ENCODE results near the gene DNAH10. TPM values are rescaled to one million over a fixed set of nuclear protein-coding genes. Genes with fewer than 3 reads are reported as not detected.

The DNAH10 gene
- total and polyA plus RNA-seq, 8 donors, result 0.02 to 0.59 (median 0.09) TPM; not detected in 1

- no peak for FAIRE-seq
- intact Hi-C loops (cut with DNase I), result no loop called here
- H3K27ac ChIP-seq, result no peak overlapping the region
- no peak for TF ChIP-seq CTCF (IDR thresholded peaks at IDR 0.05)
- no peaks in the 10 kb centered on the region for H3K36me3 ChIP-seq
- H3K4me1 ChIP-seq, result no peaks in the 10 kb centered on the region
- H3K9me3 ChIP-seq, result no peaks in the 10 kb centered on the region
- no peak overlapping the region for H3K4me3 ChIP-seq
- no peak for DNase-seq
- H3K27me3 ChIP-seq, result no peaks in the 10 kb centered on the region
- WGBS, 2 donors, result 90 to 94% methylated on average over 4 of the region's 4 CpGs
- ATAC-seq, result no peak
These were observed 44.9 kb downstream of the DNAH10 start for GRCh38 chr12:123807002-123807401.

GRCh38 chr12:123807670-123808069 lies 45.6 kb downstream of the DNAH10 start:
- intact Hi-C loops (cut with DNase I), result no loop called here
- Histone ChIP-seq H3K27ac (no peak overlapping the region), H3K36me3 (no peaks in the 10 kb centered on the region), H3K4me3 (no peak overlapping the region), H3K9me3 (no peaks in the 10 kb centered on the region), H3K4me1 (no peaks in the 10 kb centered on the region), H3K27me3 (no peaks in the 10 kb centered on the region)
- DNase-seq, result no peak
- FAIRE-seq, result no peak
- no peak for TF ChIP-seq CTCF (IDR thresholded peaks at IDR 0.05)
- no peak for ATAC-seq
- WGBS, 2 donors, result 0 to 8% methylated on average over 2 of the region's 2 CpGs

- intact Hi-C loops (cut with DNase I), result no loop called here
- no peak for FAIRE-seq
- 59% methylated on average over 4 of the region's 4 CpGs for WGBS, 2 donors
- no peak for TF ChIP-seq CTCF (IDR thresholded peaks at IDR 0.05)
- DNase-seq, result no peak
- H3K27me3 ChIP-seq, result no peaks in the 10 kb centered on the region
- no peak overlapping the region for H3K4me3 ChIP-seq
- no peaks in the 10 kb centered on the region for H3K36me3 ChIP-seq
- H3K4me1 ChIP-seq, result no peaks in the 10 kb centered on the region
- H3K27ac ChIP-seq, result no peak overlapping the region
- no peaks in the 10 kb centered on the region for H3K9me3 ChIP-seq
- ATAC-seq, result no peak
These were observed 46.1 kb downstream of the DNAH10 start for GRCh38 chr12:123808167-123808566.

GRCh38 chr12:123813349-123813748 lies 51.2 kb downstream of the DNAH10 start:
- DNase-seq, result no peak
- no peak for FAIRE-seq
- no peak for TF ChIP-seq CTCF (IDR thresholded peaks at IDR 0.05)
- no peaks in the 10 kb centered on the region for H3K4me1 ChIP-seq
- 80 to 89% methylated on average over 7 of the region's 7 CpGs for WGBS, 2 donors
- no peak for ATAC-seq
- H3K27ac ChIP-seq, result no peak overlapping the region
- no peaks in the 10 kb centered on the region for H3K9me3 ChIP-seq
- H3K27me3 ChIP-seq, result no peaks in the 10 kb centered on the region
- H3K4me3 ChIP-seq, result no peak overlapping the region
- H3K36me3 ChIP-seq, result no peaks in the 10 kb centered on the region
- intact Hi-C loops (cut with DNase I), result no loop called here

GRCh38 chr12:123815968-123816367 lies 53.9 kb downstream of the DNAH10 start:
- Histone ChIP-seq H3K4me1 (no peaks in the 10 kb centered on the region), H3K27ac (no peak overlapping the region), H3K36me3 (no peaks in the 10 kb centered on the region), H3K27me3 (no peaks in the 10 kb centered on the region), H3K4me3 (no peak overlapping the region), H3K9me3 (no peaks in the 10 kb centered on the region)
- 73 to 76% methylated on average over 2 of the region's 2 CpGs for WGBS, 2 donors
- intact Hi-C loops (cut with DNase I), result no loop called here
- no peak for TF ChIP-seq CTCF (IDR thresholded peaks at IDR 0.05)
- DNase-seq, result no peak
- no peak for ATAC-seq
- FAIRE-seq, result no peak
